BLaER1 treated with 17β-estradiol and CSF1 and Interleukin-3, amounts not matched to agents 10 nM and 100 nM (cell line): ENCODE measurements around the gene MPV17.
A peak's percentile ranks its signal among the peaks of the same experiment; 100 is the strongest.
"Not testable (repeated sequence)": the region's sequence is repeated elsewhere in the genome, so short reads cannot be mapped to it uniquely, and the experiment has no call there.

Experiments
- H3K27ac ChIP-seq, 11 experiments: shearing (Covaris generic); formaldehyde crosslinking; 2 replicates each; pipeline ENCODE4 v1.8.1; 2022
- H3K27me3 ChIP-seq, 11 experiments: shearing (Covaris generic); formaldehyde crosslinking; 2 replicates each; pipeline ENCODE4 v1.8.1; 2022
- H3K36me3 ChIP-seq, 11 experiments: shearing (Covaris generic); formaldehyde crosslinking; 2 replicates each; pipeline ENCODE4 v1.8.1; 2022
- H3K4me1 ChIP-seq, 10 experiments: shearing (Covaris generic); formaldehyde crosslinking; 2 replicates each; pipeline ENCODE4 v1.8.1; 2022
- H3K4me2 ChIP-seq, 11 experiments: shearing (Covaris generic); formaldehyde crosslinking; 2 replicates each; pipeline ENCODE4 v1.8.1; 2022
- H3K4me3 ChIP-seq, 10 experiments: shearing (Covaris generic); formaldehyde crosslinking; 2 replicates each; pipeline ENCODE4 v1.8.1; 2022
- H3K9ac ChIP-seq, 11 experiments: shearing (Covaris generic); formaldehyde crosslinking; 2 replicates each; pipeline ENCODE4 v1.8.1; 2022
- H3K9me3 ChIP-seq, 11 experiments: shearing (Covaris generic); formaldehyde crosslinking; replicated peaks in 1 of 11; 2 replicates each; pipeline ENCODE4 v1.8.1; 2022
- H4K20me1 ChIP-seq, 11 experiments: shearing (Covaris generic); formaldehyde crosslinking; 2 replicates each; pipeline ENCODE4 v1.8.1; 2022
- Cebpa-rat ChIP-seq, 11 experiments: shearing (Covaris generic); IDR thresholded peaks; 2 replicates each; pipeline ENCODE4 v1.8.1; 2022

MPV17 gene

DNA sequence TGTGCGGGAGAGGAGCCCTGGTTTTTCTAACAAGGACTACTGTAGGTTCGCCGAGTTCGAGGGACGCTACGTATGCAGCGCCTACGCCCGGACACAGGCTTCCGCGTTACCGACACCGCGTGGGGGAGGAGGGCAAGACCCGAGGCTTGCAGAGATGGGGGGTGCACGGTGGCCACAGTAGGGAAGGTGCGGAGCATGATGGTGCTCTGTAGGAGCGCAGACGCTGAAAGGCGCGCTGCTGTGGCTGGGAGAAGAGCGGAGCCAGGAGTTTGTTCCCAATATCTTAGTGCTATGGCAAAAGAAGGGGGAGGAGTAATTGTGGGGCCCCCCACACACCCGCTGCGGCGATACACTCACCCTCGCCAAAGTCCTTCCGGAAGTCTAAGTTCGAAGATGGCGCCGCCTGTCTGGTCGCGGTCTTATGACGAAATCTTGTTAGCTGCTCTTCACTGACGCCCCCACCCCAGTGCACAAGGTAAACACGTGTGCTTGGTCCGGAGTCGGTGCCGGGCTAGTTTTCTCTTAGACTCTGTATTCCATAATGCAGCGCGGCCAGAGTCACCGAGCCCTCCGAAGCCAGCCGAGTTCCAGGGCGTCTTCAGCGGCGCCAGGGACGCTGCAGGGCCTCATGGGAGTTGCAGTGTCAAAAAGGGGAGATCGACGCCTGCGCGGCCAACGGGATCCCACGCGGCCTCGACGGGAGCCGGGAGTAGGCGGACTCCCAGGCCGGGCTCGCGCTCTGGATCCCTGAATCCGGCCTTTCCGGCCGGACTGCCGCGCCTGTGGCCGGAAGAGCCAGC, 33.7 kb upstream of the MPV17 start, which contains the start of gene GTF3C2:
Gene GTF3C2, minus strand, starts transcription at position 383 of the 800 bp plus-strand sequence. CDS start 13,210 bp downstream, outside the sequence.
- Histone ChIP-seq H3K9me3 (no peaks in the 10 kb centered on the region; a peak in 2 of 22 replicates), H3K27me3 (no peaks in the 10 kb centered on the region), H3K36me3 (peaks cover 0 to 33% (median 11%) of the 10 kb centered on the region in 11 experiments; a peak in 11 of 22 replicates), H3K27ac (peak within 1 kb of the TSS; percentile 70 to 99 (median 91)), H3K4me3 (peak within 1 kb of the TSS; percentile 74 to 90 (median 80)), H3K4me2 (peak within 1 kb of the TSS; percentile 81 to 97 (median 93)), H3K4me1 (peaks cover 34 to 42% (median 39%) of the 10 kb centered on the region in 10 experiments), H3K9ac (peak within 1 kb of the TSS; percentile 84 to 99 (median 92)), H4K20me1 (peaks cover 7 to 34% (median 19%) of the 10 kb centered on the region in 11 experiments; a peak in 18 of 22 replicates)
- peak in 2 of 11 experiments; percentile 20 to 54; a peak in 1 of 22 replicates for TF ChIP-seq Cebpa-rat (IDR thresholded peaks at IDR 0.05)

- H3K4me1 ChIP-seq = peaks cover 34 to 42% (median 39%) of the 10 kb centered on the region in 10 experiments
- H3K9me3 ChIP-seq = no peaks in the 10 kb centered on the region; a peak in 2 of 22 replicates
- H3K27me3 ChIP-seq = no peaks in the 10 kb centered on the region
- H3K4me3 ChIP-seq = peak overlapping the region; percentile 74 to 90 (median 80)
- peak overlapping the region; percentile 81 to 97 (median 93) for H3K4me2 ChIP-seq
- no peak for TF ChIP-seq Cebpa-rat (IDR thresholded peaks at IDR 0.05)
- peak overlapping the region; percentile 70 to 99 (median 91) for H3K27ac ChIP-seq
- H3K9ac ChIP-seq = peak overlapping the region; percentile 84 to 99 (median 92)
- peaks cover 0 to 35% (median 14%) of the 10 kb centered on the region in 11 experiments; a peak in 12 of 22 replicates for H3K36me3 ChIP-seq
- peaks cover 13 to 39% (median 24%) of the 10 kb centered on the region in 11 experiments; a peak in 20 of 22 replicates for H4K20me1 ChIP-seq
Observed at GRCh38 chr2:27356056-27356381, 33.1 kb upstream of the MPV17 start.

GRCh38 chr2:27354597-27354927, 31.7 kb upstream of the MPV17 start:
- H4K20me1 ChIP-seq = peaks cover 24 to 54% (median 35%) of the 10 kb centered on the region in 11 experiments; a peak in 20 of 22 replicates
- peak overlapping the region; percentile 19 to 97 (median 89); a peak in 20 of 22 replicates for H3K4me2 ChIP-seq
- H3K4me1 ChIP-seq = peaks cover 34 to 42% (median 39%) of the 10 kb centered on the region in 10 experiments
- TF ChIP-seq Cebpa-rat (IDR thresholded peaks at IDR 0.05) = no peak
- H3K9ac ChIP-seq = peak overlapping the region in 2 of 11 experiments; percentile 6 to 31; a peak in 2 of 22 replicates
- H3K4me3 ChIP-seq = no peak overlapping the region
- H3K9me3 ChIP-seq = no peaks in the 10 kb centered on the region; a peak in 2 of 22 replicates
- no peaks in the 10 kb centered on the region for H3K27me3 ChIP-seq
- H3K27ac ChIP-seq = peak overlapping the region in 2 of 11 experiments; percentile 1 to 20; a peak in 2 of 22 replicates
- H3K36me3 ChIP-seq = peaks cover 6 to 50% (median 18%) of the 10 kb centered on the region in 11 experiments; a peak in 19 of 22 replicates

DNA sequence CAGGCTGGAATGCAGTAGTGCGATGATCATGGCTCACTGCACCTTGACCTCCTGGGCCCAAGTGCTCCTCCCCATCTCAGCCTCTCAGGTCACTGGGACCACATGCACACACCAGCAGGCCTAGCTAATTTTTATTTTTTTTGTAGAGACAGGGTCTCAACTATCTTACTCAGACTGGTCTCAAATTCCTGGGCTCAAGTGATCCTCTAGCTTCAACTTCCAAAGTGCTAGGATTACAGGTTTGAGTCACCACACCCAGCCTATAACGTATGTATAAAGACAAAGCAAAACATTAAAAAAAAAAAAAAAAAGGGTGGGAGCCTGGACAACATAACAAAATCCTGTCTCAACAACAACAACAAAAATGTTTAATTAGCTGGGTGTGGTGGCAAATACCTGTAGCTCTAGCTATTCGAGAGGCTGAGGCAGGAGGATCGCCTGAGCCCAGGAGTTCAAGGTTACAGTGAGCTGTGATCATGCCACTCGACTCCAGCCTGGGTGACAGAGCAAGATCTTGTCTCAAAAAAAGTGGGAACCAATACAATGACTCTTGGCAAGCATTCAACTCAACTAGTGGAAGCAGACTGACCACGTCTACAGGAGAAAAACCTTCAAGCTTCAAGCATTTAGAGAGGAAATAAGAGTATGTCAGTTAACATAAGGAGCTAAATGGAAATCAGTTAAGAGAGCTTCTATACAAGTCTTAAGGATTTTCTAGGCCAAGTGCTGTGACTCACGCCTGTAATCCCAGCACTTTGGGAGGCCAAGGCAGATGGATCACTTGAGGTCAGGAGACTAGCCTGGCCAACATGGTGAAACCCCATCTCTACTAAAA, 31.1 kb upstream of the MPV17 start:
- H3K4me3 ChIP-seq = no peak overlapping the region
- H3K36me3 ChIP-seq = peaks cover 6 to 56% (median 23%) of the 10 kb centered on the region in 11 experiments; a peak in 19 of 22 replicates
- no peaks in the 10 kb centered on the region for H3K27me3 ChIP-seq
- H4K20me1 ChIP-seq = peaks cover 24 to 59% (median 36%) of the 10 kb centered on the region in 11 experiments; a peak in 20 of 22 replicates
- TF ChIP-seq Cebpa-rat (IDR thresholded peaks at IDR 0.05) = no peak
- H3K4me2 ChIP-seq = peak overlapping the region; percentile 19 to 97 (median 89); a peak in 20 of 22 replicates
- H3K9me3 ChIP-seq = no peaks in the 10 kb centered on the region; a peak in 2 of 22 replicates
- peak overlapping the region in 2 of 11 experiments; percentile 1 to 20; a peak in 2 of 22 replicates for H3K27ac ChIP-seq
- peak overlapping the region in 3 of 11 experiments; percentile 6 to 31 (median 14); a peak in 3 of 22 replicates for H3K9ac ChIP-seq
- H3K4me1 ChIP-seq = peaks cover 34 to 42% (median 39%) of the 10 kb centered on the region in 10 experiments

- not testable (repeated sequence) for H3K4me3 ChIP-seq, H3K9ac ChIP-seq, H3K9me3 ChIP-seq, H3K27me3 ChIP-seq
- H3K4me1 ChIP-seq = peaks cover 31 to 40% (median 36%) of the 10 kb centered on the region in 10 experiments
- peaks cover 6 to 58% (median 25%) of the 10 kb centered on the region in 11 experiments; a peak in 19 of 22 replicates for H3K36me3 ChIP-seq
- peak overlapping the region in 9 of 11 experiments; percentile 3 to 97 (median 89); a peak in 8 of 22 replicates for H3K4me2 ChIP-seq
- peaks cover 28 to 63% (median 40%) of the 10 kb centered on the region in 11 experiments; a peak in 20 of 22 replicates for H4K20me1 ChIP-seq
- H3K27ac ChIP-seq = 0 out of 22 replicates have a peak overlapping the region, but pooled peaks of 1 of the 11 experiments have one; percentile 20
Observed at GRCh38 chr2:27353386-27353761, 30.5 kb upstream of the MPV17 start.

DNA sequence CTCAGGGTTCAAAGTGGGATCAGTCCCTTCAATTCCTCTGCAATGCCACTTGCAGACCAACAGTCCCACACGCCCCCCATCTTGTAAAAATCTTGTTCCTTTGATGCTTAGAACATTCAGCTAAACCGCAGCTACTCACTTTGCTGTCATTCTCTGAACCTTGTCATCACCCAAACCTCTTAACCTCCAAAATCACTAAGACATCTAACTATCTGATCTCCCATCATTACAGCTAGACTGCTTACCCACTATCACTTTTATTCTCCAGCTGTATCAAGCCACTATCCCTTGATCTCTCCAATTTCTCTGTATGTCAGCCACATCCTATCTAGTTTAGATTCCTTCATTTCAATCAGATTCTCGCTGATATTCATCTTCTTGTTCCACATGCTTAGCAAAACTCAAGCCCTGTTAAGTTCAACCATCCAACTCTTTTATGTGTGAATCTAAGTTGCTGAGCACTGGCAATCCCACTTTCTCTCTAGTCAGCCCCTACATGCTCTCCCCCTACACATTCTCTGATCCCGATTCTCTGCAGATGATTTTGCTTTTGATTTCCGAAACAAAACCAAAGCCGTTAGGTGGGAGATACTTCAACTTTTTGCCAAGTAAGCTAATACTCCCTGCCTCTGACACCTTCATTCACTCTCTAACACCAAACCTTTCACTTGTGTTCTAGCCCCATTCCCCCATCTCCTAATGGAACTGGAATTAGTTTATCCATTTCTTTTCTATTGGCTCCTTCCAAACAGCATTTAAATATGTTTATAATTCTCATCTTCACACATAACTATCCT, 29.1 kb upstream of the MPV17 start:
- Histone ChIP-seq H3K27me3 (no peaks in the 10 kb centered on the region), H4K20me1 (peaks cover 37 to 77% (median 53%) of the 10 kb centered on the region in 11 experiments; a peak in 21 of 22 replicates), H3K36me3 (peaks cover 11 to 67% (median 37%) of the 10 kb centered on the region in 11 experiments), H3K9me3 (no peaks in the 10 kb centered on the region), H3K4me3 (no peak overlapping the region), H3K9ac (no peak overlapping the region; a peak in 1 of 22 replicates), H3K4me1 (peaks cover 23 to 30% (median 27%) of the 10 kb centered on the region in 10 experiments), H3K27ac (no peak overlapping the region), H3K4me2 (no peak overlapping the region)
- TF ChIP-seq Cebpa-rat (IDR thresholded peaks at IDR 0.05) = no peak

- TF ChIP-seq Cebpa-rat (IDR thresholded peaks at IDR 0.05) = no peak
- no peak overlapping the region for H3K27ac ChIP-seq
- H3K4me2 ChIP-seq = no peak overlapping the region
- peaks cover 53 to 95% (median 71%) of the 10 kb centered on the region in 11 experiments; a peak in 21 of 22 replicates for H4K20me1 ChIP-seq
- H3K9ac ChIP-seq = no peak overlapping the region; a peak in 1 of 22 replicates
- no peaks in the 10 kb centered on the region for H3K27me3 ChIP-seq
- H3K4me1 ChIP-seq = peaks cover 19 to 25% (median 23%) of the 10 kb centered on the region in 10 experiments
- H3K9me3 ChIP-seq = no peaks in the 10 kb centered on the region
- H3K36me3 ChIP-seq = peaks cover 11 to 83% (median 45%) of the 10 kb centered on the region in 11 experiments
- H3K4me3 ChIP-seq = no peak overlapping the region
Observed at GRCh38 chr2:27350106-27350693, 27.3 kb upstream of the MPV17 start.
